Testis (tissue), 2 donors: ENCODE results near the gene RPL10.

Source experiments
- CTCF ChIP-seq, 3 experiments: fragments of 450-650 bp in 2 of 3; fragments of 200-600 bp in 1 of 3; sonication (generic) in 1 of 3; IDR thresholded peaks; one replicate each; pipeline ENCODE4 v1.5.1; 2016 to 2019; ENCODE audit warnings: antibody characterized with exemption in 3 of 3, mild to moderate bottlenecking in 2 of 3, moderate library complexity in 1 of 3
- POLR2A ChIP-seq: fragments of 450-650 bp; IDR thresholded peaks from one replicate; pipeline ENCODE4 v1.6.1; 2017; ENCODE audit warnings: antibody characterized with exemption, mild to moderate bottlenecking, moderate library complexity

GRCh38 chrX:154426916-154427770 lies 29.0 kb downstream of the RPL10 start:
- TF ChIP-seq CTCF (IDR thresholded peaks at IDR 0.05), result no peak
- no peak for TF ChIP-seq POLR2A
